Retinal pigment epithelial cell (primary cell): ENCODE data around the gene BEST1.

Source experiments
- DNase-seq: peaks from one replicate; pipeline ENCODE4 v3.0.0-alpha.2; 2010; ENCODE audit warnings: low read depth
- H3K4me3 ChIP-seq: 2 replicates; pipeline ENCODE4 v1.5.1; 2011; ENCODE audit warnings: mild to moderate bottlenecking, low read length, control low read depth, moderate library complexity
- TF ChIP-seq, protein P1 (sequence below): conservative IDR thresholded peaks from 2 replicates; pipeline ENCODE4 v1.5.1; 2011; ENCODE audit warnings: low read depth, low read length, control low read depth, inconsistent platforms

Gene BEST1

DNA sequence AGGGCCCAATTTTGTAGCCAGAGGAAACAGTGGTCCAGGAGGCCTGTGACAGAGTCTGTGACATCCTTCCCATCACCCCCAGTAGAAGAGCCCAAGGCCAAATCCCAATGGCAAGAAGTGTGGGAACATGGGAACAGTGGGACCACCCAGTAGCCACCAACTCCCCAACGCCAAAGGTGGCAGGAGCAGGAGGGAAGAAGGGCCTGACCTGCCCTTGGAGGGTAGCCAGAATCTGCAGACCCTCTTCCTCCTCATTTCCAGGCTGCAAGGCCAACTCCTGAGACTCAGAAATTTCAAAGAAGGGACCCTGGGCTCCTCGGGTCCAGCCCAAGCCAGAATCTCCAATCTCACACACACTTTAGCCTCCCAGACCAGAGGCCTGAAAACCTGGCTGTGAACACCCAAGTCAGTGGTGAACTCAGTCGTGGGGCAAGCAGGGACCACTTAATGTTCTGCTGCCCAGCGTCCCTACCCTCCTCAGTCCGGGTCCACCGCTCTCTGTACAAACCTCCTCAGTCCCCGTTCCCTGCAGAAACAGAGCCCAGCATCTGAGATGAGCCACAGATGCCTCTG is 38.9 kb upstream of the BEST1 start:
- TF ChIP-seq, protein P1, sequence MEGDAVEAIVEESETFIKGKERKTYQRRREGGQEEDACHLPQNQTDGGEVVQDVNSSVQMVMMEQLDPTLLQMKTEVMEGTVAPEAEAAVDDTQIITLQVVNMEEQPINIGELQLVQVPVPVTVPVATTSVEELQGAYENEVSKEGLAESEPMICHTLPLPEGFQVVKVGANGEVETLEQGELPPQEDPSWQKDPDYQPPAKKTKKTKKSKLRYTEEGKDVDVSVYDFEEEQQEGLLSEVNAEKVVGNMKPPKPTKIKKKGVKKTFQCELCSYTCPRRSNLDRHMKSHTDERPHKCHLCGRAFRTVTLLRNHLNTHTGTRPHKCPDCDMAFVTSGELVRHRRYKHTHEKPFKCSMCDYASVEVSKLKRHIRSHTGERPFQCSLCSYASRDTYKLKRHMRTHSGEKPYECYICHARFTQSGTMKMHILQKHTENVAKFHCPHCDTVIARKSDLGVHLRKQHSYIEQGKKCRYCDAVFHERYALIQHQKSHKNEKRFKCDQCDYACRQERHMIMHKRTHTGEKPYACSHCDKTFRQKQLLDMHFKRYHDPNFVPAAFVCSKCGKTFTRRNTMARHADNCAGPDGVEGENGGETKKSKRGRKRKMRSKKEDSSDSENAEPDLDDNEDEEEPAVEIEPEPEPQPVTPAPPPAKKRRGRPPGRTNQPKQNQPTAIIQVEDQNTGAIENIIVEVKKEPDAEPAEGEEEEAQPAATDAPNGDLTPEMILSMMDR = no peak
- no peak overlapping the region for H3K4me3 ChIP-seq

GRCh38 chr11:61911701-61912529 is 38.2 kb upstream of the BEST1 start:
- no peak overlapping the region for H3K4me3 ChIP-seq
- TF ChIP-seq, protein P1 = no peak
- DNase-seq = no peak

More for the DNA sequence above, 38.9 kb upstream of the BEST1 start:
- no peak for DNase-seq

DNA sequence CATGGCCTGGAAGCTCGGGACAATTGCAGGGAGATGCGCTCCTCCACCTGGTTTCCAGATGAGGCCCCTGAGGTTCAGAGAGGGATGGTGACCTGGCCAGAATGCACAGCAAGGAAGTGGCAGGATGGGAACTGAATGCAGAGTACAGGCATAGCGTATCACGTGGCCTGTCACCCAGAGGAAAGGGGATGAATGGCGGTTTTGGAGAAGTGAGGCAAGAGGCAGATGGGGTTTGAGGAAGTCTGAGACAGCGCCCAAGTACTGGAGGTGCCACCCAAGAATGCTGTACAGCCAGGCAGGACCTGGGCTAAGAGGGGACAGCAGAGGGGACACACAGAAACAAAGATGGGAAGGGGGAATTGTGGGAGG is 37.6 kb upstream of the BEST1 start:
- H3K4me3 ChIP-seq = no peak overlapping the region
- TF ChIP-seq, protein P1 = no peak
- DNase-seq = no peak

DNA sequence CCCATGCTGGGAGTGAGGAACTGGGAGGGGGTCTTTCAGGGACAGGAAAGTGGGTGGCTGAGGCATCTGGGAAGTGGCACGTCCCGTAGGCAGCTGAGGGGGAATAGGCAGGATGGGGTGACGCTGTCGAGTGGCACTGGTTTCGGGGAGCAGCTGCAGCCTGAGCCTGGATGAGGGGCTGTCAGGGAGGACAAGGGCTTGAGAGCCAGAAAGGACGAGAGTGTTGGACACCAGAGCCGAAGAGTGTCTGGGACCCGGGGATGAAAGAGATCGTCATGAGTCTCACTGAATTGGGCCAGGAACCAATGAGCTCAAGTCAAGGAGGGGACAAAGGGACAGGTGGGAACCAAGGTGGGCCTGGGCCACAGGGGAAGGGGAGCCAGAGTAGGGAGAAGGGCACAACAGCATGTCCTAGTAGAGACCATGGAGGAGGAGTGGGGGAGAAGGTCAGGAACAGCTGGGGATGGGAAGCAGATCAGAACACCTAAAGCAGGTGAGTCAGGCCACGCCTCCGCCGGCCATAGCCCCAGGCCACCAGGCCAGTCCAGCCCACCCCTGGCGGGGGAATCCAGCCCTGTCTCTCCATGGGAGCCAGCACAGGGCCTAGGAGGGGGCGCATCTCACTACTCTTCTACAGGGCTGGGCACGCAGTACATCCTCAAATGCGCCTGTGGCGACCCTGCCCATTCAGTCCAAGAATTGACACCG is 37.0 kb upstream of the BEST1 start:
- H3K4me3 ChIP-seq = no peak overlapping the region
- no peak for DNase-seq
- TF ChIP-seq, protein P1 = no peak

DNA sequence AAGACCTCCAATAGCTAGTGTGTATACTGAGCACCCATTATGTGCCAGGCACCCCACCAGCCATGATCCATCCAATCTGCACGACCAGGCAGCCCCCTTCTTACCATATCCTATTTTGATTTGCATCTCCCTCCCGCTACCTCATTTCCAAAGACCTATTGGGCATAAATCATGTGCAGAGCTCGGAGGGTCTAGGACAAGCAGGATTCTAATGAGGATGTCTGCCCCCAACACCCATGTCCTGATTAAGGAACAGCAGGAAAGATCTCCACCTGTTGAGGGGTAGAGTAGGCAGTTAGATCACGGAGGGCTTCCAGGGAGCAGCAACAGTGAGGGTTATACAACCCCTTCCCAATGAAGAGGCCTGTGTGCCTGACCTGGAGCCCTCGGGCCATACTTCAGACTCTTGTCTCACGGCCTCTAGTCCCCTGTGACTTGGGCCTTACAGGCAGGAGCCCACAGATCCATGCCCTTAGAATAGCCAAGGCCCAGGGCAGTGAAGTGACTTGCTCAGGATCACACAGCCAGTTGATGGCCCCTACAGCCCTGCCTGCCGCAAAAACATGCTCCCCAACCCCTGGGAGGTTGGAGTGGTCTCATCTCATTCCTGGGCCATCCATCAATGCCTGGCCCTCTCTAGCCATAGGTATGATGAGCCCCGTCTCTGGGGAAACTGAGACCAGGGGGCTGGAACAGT is 36.3 kb upstream of the BEST1 start:
- DNase-seq = no peak
- TF ChIP-seq, protein P1 = no peak
- H3K4me3 ChIP-seq = no peak overlapping the region

DNA sequence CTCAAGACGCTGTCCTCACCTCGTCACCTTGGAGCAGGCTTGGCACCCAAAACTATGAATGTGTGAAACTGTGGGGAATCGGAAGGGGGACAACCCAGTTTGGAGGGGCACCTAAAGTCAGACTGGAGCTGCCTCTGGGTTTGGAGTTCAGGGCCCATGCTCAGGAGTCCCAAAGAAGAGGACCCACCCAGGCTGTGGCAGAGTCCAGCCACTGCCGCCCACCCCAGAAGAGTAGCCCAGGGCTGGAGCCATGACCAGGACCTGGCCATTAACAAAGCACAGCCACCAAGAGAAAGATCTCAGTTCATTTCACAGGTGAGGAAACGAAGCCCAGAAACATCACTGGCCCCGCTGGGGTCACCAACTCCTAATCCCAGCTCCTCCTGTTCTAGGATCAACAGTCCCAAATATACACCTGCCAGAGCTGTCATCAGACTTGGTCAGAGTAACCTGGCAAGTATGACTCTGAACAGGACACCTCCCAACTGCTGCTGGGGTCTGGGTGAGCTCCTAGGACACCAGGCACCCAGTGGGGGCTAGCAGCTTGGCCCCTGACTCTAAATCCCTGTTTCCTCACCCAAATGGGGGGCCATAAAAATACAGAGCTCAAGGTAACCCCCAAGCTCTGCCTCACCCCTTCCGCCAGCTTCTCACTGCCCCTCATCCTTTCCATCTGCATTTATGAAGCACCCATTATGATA is 35.5 kb upstream of the BEST1 start:
- TF ChIP-seq, protein P1 = no peak
- DNase-seq = no peak
- H3K4me3 ChIP-seq = no peak overlapping the region
